ENCODE measurements around the gene RCOR3.
"Not testable (repeated sequence)": the region's sequence is repeated elsewhere in the genome, so short reads cannot be mapped to it uniquely, and the experiment has no call there.

RCOR3 gene

GRCh38 chr1:211318576-211319280 is 59.6 kb downstream of the RCOR3 start:
- in situ Hi-C loops (cut with HindIII; ENCODE audit: low pct_ligation_motif_present, low pct_unique_long_range_greater_than_20kb, low sequenced_read_pairs): no loop called here
- DNase-seq: no peak

GRCh38 chr1:211319892-211320291 is 60.7 kb downstream of the RCOR3 start:
- in situ Hi-C loops (cut with HindIII; ENCODE audit: low pct_ligation_motif_present, low pct_unique_long_range_greater_than_20kb, low sequenced_read_pairs): no loop called here
- no peak for DNase-seq

- in situ Hi-C loops (cut with HindIII; ENCODE audit: low pct_ligation_motif_present, low pct_unique_long_range_greater_than_20kb, low sequenced_read_pairs): no loop called here
- DNase-seq: no peak
Measured at GRCh38 chr1:211320980-211321379, 61.8 kb downstream of the RCOR3 start.

- in situ Hi-C loops (cut with HindIII; ENCODE audit: low pct_ligation_motif_present, low pct_unique_long_range_greater_than_20kb, low sequenced_read_pairs); DNase-seq: not testable (repeated sequence)
Measured at GRCh38 chr1:211321646-211322045, 62.5 kb downstream of the RCOR3 start.

- in situ Hi-C loops (cut with HindIII; ENCODE audit: low pct_ligation_motif_present, low pct_unique_long_range_greater_than_20kb, low sequenced_read_pairs): no loop called here
- peak; percentile 70 for DNase-seq
Measured at GRCh38 chr1:211323156-211324063, 64.2 kb downstream of the RCOR3 start.

- in situ Hi-C loops (cut with HindIII; ENCODE audit: low pct_ligation_motif_present, low pct_unique_long_range_greater_than_20kb, low sequenced_read_pairs): no loop called here
- no peak for DNase-seq
Measured at GRCh38 chr1:211324992-211325775, 66.0 kb downstream of the RCOR3 start.

- no peak for DNase-seq
- in situ Hi-C loops (cut with HindIII; ENCODE audit: low pct_ligation_motif_present, low pct_unique_long_range_greater_than_20kb, low sequenced_read_pairs): no loop called here
Measured at GRCh38 chr1:211326140-211326527, 67.0 kb downstream of the RCOR3 start.

GRCh38 chr1:211326528-211327345 is 67.6 kb downstream of the RCOR3 start, which contains the start of gene TRAF5:
TRAF5 (plus strand) TSS chr1:211326833; CDS start chr1:211353240, 26,407 bp downstream.
- in situ Hi-C loops (cut with HindIII; ENCODE audit: low pct_ligation_motif_present, low pct_unique_long_range_greater_than_20kb, low sequenced_read_pairs): no loop called here
- DNase-seq: peak; percentile 45

GRCh38 chr1:211327346-211327921 is 68.3 kb downstream of the RCOR3 start:
- DNase-seq: peak; percentile 30
- in situ Hi-C loops (cut with HindIII; ENCODE audit: low pct_ligation_motif_present, low pct_unique_long_range_greater_than_20kb, low sequenced_read_pairs): no loop called here

GRCh38 chr1:211328084-211328694 is 69.0 kb downstream of the RCOR3 start:
- in situ Hi-C loops (cut with HindIII; ENCODE audit: low pct_ligation_motif_present, low pct_unique_long_range_greater_than_20kb, low sequenced_read_pairs): no loop called here

GRCh38 chr1:211328866-211329475 is 69.8 kb downstream of the RCOR3 start:
- no peak for DNase-seq
- in situ Hi-C loops (cut with HindIII; ENCODE audit: low pct_ligation_motif_present, low pct_unique_long_range_greater_than_20kb, low sequenced_read_pairs): no loop called here

More at GRCh38 chr1:211328084-211328694, 69.0 kb downstream of the RCOR3 start:
- DNase-seq: no peak

- in situ Hi-C loops (cut with HindIII; ENCODE audit: low pct_ligation_motif_present, low pct_unique_long_range_greater_than_20kb, low sequenced_read_pairs): no loop called here
Measured at GRCh38 chr1:211329764-211330201, 70.6 kb downstream of the RCOR3 start.

GRCh38 chr1:211330282-211330936 is 71.2 kb downstream of the RCOR3 start:
- DNase-seq: no peak
- in situ Hi-C loops (cut with HindIII; ENCODE audit: low pct_ligation_motif_present, low pct_unique_long_range_greater_than_20kb, low sequenced_read_pairs): no loop called here

More at GRCh38 chr1:211329764-211330201, 70.6 kb downstream of the RCOR3 start:
- no peak for DNase-seq

GRCh38 chr1:211331011-211331709 is 72.0 kb downstream of the RCOR3 start:
- DNase-seq: no peak
- in situ Hi-C loops (cut with HindIII; ENCODE audit: low pct_ligation_motif_present, low pct_unique_long_range_greater_than_20kb, low sequenced_read_pairs): no loop called here

- in situ Hi-C loops (cut with HindIII; ENCODE audit: low pct_ligation_motif_present, low pct_unique_long_range_greater_than_20kb, low sequenced_read_pairs): no loop called here
- no peak for DNase-seq
Measured at GRCh38 chr1:211332036-211332616, 73.0 kb downstream of the RCOR3 start.
